Transverse colon (tissue), 4 donors: ENCODE results near the gene MOCS3.

Source experiments
- CTCF ChIP-seq, 5 experiments: fragments of 200-600 bp in 3 of 5; fragments of 450-650 bp in 2 of 5; sonication (generic) in 3 of 5; IDR thresholded peaks; 1 replicate in 2 of 5; 2 replicates in 3 of 5; pipeline ENCODE4 v1.5.1; 2016 to 2017; ENCODE audit warnings: antibody characterized with exemption in 5 of 5, inconsistent platforms in 3 of 5, mild to moderate bottlenecking in 2 of 5, moderate library complexity in 1 of 5
- POLR2A ChIP-seq: fragments of 450-650 bp; IDR thresholded peaks from one replicate; pipeline ENCODE4 v1.6.1; 2016; ENCODE audit warnings: antibody characterized with exemption, mild to moderate bottlenecking, moderate library complexity
- POLR2AphosphoS5 ChIP-seq, 3 donors: sonication (generic); formaldehyde crosslinking; IDR thresholded peaks; one replicate each; pipeline ENCODE4 v1.6.1; 2016; ENCODE audit warnings: antibody characterized with exemption in 3 of 3

GRCh38 chr20:51012357-51012756, 53.7 kb downstream of the MOCS3 start:
- TF ChIP-seq CTCF (IDR thresholded peaks at IDR 0.05) (no peak), POLR2AphosphoS5 (IDR thresholded peaks at IDR 0.05) (no peak), POLR2A (no peak)
